BLaER1 (cell line): ENCODE measurements around the gene C2CD5.

Source experiments
- H3K27ac ChIP-seq: shearing (Covaris generic); formaldehyde crosslinking; 2 replicates; pipeline ENCODE4 v1.8.1; 2022
- H3K27me3 ChIP-seq: shearing (Covaris generic); formaldehyde crosslinking; 2 replicates; pipeline ENCODE4 v1.8.1; 2022
- H3K36me3 ChIP-seq: shearing (Covaris generic); formaldehyde crosslinking; 2 replicates; pipeline ENCODE4 v1.8.1; 2022
- H3K4me1 ChIP-seq: shearing (Covaris generic); formaldehyde crosslinking; 2 replicates; pipeline ENCODE4 v1.8.1; 2022
- H3K4me2 ChIP-seq: shearing (Covaris generic); formaldehyde crosslinking; 2 replicates; pipeline ENCODE4 v1.8.1; 2022
- H3K4me3 ChIP-seq: shearing (Covaris generic); formaldehyde crosslinking; 2 replicates; pipeline ENCODE4 v1.8.1; 2022
- H3K9ac ChIP-seq: shearing (Covaris generic); formaldehyde crosslinking; 2 replicates; pipeline ENCODE4 v1.8.1; 2022
- H3K9me3 ChIP-seq: shearing (Covaris generic); formaldehyde crosslinking; 2 replicates; pipeline ENCODE4 v1.8.1; 2022
- H4K20me1 ChIP-seq: shearing (Covaris generic); formaldehyde crosslinking; 2 replicates; pipeline ENCODE4 v1.8.1; 2022
- Cebpa-rat ChIP-seq: shearing (Covaris generic); IDR thresholded peaks from 2 replicates; pipeline ENCODE4 v1.8.1; 2022

Gene C2CD5, protein sequence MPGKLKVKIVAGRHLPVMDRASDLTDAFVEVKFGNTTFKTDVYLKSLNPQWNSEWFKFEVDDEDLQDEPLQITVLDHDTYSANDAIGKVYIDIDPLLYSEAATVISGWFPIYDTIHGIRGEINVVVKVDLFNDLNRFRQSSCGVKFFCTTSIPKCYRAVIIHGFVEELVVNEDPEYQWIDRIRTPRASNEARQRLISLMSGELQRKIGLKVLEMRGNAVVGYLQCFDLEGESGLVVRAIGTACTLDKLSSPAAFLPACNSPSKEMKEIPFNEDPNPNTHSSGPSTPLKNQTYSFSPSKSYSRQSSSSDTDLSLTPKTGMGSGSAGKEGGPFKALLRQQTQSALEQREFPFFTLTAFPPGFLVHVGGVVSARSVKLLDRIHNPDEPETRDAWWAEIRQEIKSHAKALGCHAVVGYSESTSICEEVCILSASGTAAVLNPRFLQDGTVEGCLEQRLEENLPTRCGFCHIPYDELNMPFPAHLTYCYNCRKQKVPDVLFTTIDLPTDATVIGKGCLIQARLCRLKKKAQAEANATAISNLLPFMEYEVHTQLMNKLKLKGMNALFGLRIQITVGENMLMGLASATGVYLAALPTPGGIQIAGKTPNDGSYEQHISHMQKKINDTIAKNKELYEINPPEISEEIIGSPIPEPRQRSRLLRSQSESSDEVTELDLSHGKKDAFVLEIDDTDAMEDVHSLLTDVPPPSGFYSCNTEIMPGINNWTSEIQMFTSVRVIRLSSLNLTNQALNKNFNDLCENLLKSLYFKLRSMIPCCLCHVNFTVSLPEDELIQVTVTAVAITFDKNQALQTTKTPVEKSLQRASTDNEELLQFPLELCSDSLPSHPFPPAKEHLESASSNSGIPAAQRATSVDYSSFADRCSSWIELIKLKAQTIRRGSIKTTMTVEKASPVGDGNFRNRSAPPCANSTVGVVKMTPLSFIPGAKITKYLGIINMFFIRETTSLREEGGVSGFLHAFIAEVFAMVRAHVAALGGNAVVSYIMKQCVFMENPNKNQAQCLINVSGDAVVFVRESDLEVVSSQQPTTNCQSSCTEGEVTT

DNA sequence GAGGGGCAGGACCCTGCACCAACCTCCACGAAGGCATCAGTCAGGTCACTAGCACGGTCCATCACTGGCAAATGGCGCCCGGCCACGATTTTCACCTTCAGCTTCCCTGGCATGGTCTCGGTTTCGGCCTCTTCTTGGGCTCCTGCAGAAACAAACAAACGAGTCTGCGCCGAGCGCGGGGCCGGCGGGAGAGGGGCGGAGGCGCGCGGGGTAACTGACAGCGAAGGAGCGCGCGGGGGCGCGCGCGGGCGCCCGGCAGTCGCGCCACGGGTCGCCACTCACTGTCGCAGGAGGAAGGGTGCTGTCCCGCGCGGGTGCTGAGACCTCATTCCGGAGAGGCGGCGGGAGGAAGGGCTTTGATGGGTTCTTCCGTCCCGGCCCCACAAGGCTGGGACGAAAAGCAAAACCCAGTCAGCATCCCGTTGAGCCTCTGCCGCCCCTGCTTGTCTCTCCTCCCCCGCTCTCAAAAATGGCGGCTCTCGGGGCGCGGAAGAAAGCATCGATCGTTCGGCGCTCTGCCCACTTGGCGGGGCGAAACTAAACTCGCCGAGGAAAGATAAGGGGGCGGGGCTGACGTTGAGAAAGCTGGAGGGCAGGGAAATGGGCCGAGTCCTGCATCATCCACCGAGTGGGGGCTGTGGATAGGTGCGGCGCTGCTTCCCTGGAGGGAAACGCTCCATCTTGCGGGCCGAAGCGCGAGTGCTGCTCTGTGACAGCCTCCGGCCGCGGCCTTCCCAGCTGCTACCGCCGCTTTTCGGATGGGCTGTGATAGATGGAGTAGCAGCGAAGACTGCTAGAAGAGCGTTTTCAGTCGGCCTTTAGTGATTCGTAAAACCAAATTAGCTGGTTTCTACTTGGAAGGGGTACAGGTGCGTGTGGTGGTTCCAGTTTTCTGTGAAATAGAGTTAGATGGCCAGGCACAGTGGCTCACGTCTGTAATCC lies at the start of gene C2CD5:
C2CD5 (minus strand) TSS at position 505 of the 942 bp plus-strand sequence; CDS start at position 113, 392 bp downstream.
- H3K27ac ChIP-seq = peak within 1 kb of the TSS; percentile 92
- peak within 1 kb of the TSS; percentile 87 for H3K4me3 ChIP-seq
- H3K36me3 ChIP-seq = peaks cover 22% of the 10 kb centered on the region; the same call in 1 of the 2 replicates
- TF ChIP-seq Cebpa-rat = no peak
- no peaks in the 10 kb centered on the region; the same call in 1 of the 2 replicates for H3K9me3 ChIP-seq
- H3K4me1 ChIP-seq = peaks cover 34% of the 10 kb centered on the region
- no peaks in the 10 kb centered on the region for H3K27me3 ChIP-seq
- H4K20me1 ChIP-seq = no peaks in the 10 kb centered on the region
- peak within 1 kb of the TSS; percentile 91 for H3K9ac ChIP-seq
- H3K4me2 ChIP-seq = peak within 1 kb of the TSS; percentile 97

DNA sequence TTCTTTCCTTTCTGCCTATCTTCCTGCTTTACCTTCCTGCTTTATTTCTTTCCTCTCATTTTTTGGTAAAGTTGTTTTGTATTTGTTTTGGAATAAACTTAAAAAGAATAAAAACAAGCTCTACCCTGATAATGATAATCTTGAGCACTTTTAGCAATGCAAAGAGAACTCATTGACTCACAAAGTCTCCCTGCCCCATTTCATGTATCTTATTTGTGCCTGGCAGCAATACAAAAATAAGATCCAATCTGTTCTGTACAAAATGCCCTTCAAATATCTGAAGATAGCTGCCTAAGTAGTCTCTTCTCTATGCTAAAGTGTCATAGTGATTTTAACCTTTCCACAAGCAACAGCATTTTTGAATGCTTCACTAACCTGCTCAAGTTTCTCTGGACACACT lies 49.5 kb upstream of the C2CD5 start:
- H3K4me3 ChIP-seq = no peak overlapping the region
- no peaks in the 10 kb centered on the region for H3K27me3 ChIP-seq
- H3K4me1 ChIP-seq = 0 out of 2 replicates have a peak, but pooled peaks cover 7% of the 10 kb centered on the region
- no peak overlapping the region for H3K4me2 ChIP-seq
- H3K36me3 ChIP-seq = no peaks in the 10 kb centered on the region
- TF ChIP-seq Cebpa-rat = no peak
- H3K27ac ChIP-seq = no peak overlapping the region
- no peaks in the 10 kb centered on the region for H4K20me1 ChIP-seq
- H3K9ac ChIP-seq = no peak overlapping the region
- no peaks in the 10 kb centered on the region for H3K9me3 ChIP-seq

DNA sequence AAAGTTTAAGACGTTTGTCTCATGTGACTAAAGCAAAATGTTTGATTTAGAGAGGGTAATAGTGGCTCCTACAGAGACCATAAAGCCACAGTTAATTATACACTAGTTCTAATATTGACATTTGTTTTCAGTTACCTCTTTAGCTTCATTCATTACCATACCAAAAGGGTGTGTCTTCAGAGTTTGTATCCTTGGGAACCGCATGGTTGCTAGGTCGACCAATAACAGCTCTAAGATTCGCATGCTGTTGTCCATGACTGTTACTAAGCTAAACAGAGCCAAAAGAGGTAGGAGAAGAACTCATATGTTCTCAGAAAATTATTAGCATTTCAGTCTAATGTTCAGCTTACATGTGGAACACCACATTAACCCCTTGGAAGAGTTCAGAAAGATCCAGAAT lies 44.5 kb upstream of the C2CD5 start:
- Histone ChIP-seq H3K27ac (no peak overlapping the region), H4K20me1 (no peaks in the 10 kb centered on the region), H3K27me3 (no peaks in the 10 kb centered on the region), H3K36me3 (no peaks in the 10 kb centered on the region), H3K4me1 (no peaks in the 10 kb centered on the region), H3K9ac (no peak overlapping the region), H3K9me3 (peaks cover 3% of the 10 kb centered on the region; the same call in 1 of the 2 replicates), H3K4me2 (no peak overlapping the region), H3K4me3 (no peak overlapping the region)
- TF ChIP-seq Cebpa-rat = no peak

DNA sequence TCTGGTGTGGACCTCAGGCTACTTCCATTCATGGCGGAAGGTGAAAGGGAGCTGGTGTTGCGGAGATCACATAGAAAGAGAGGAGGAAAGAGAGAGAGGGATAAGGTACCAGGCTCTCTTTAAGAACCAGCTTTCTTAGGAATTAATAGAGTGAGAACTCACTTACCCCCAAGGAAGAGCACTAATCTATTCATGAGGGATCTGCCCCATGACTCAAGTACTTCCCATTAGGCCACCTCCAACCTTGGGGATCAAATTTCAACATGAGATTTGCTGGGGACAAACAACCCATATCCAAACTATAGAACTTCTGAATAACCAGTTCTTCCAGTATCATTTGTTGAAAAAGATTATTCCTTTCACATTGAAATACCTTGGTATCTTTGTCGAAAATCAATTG lies 34.0 kb upstream of the C2CD5 start:
- H3K4me2 ChIP-seq = no peak overlapping the region
- no peaks in the 10 kb centered on the region for H3K9me3 ChIP-seq
- no peak overlapping the region for H3K9ac ChIP-seq
- no peaks in the 10 kb centered on the region for H3K27me3 ChIP-seq
- H3K27ac ChIP-seq = no peak overlapping the region
- H3K4me3 ChIP-seq = no peak overlapping the region
- H3K4me1 ChIP-seq = no peaks in the 10 kb centered on the region
- no peak for TF ChIP-seq Cebpa-rat
- no peaks in the 10 kb centered on the region for H4K20me1 ChIP-seq
- H3K36me3 ChIP-seq = no peaks in the 10 kb centered on the region

DNA sequence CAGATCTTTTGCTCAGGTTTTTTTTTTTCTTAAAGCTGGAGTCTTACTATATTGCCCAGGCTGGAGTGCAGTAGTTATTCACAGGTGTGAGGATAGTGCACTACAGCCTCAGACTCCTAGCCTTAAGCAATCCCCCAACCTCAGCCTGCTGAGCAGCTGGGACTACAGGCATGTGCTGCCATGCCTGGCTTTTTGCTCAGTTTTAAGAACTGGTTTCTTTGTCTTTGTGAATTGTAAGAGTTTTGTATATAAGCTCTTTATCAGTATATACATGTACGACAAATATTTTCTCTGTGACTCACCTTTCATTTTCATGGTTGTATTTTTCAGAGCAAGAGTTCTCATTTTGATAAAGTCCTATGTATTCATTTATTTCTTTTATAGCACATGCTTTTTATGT lies 33.3 kb upstream of the C2CD5 start:
- H3K4me2 ChIP-seq = no peak overlapping the region
- TF ChIP-seq Cebpa-rat = no peak
- no peaks in the 10 kb centered on the region for H3K27me3 ChIP-seq
- no peaks in the 10 kb centered on the region for H3K36me3 ChIP-seq
- H3K9me3 ChIP-seq = no peaks in the 10 kb centered on the region
- no peak overlapping the region for H3K4me3 ChIP-seq
- no peak overlapping the region for H3K9ac ChIP-seq
- no peaks in the 10 kb centered on the region for H3K4me1 ChIP-seq
- H4K20me1 ChIP-seq = no peaks in the 10 kb centered on the region
- no peak overlapping the region for H3K27ac ChIP-seq

DNA sequence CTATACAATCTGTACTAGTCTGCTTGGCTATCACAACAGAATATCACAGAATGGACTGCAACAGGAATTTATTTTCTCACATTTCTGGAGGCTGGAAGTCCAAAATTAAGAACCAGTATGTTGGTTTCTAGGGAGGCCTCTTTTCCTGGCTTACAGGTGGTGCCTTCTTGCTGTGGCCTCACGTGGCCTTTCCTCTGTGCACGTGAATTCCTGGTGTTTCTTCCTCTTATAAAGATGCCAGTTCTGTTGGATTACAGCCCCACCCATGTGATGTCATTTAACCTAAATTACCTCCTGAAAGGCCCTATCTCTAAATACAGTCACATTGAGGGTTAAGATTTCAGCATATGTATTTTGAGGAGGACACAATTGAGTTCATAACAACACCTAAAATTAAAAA lies 32.1 kb upstream of the C2CD5 start:
- Histone ChIP-seq H4K20me1 (no peaks in the 10 kb centered on the region), H3K4me3 (no peak overlapping the region), H3K9ac (no peak overlapping the region), H3K4me2 (no peak overlapping the region), H3K27me3 (no peaks in the 10 kb centered on the region), H3K36me3 (no peaks in the 10 kb centered on the region), H3K9me3 (no peaks in the 10 kb centered on the region), H3K27ac (no peak overlapping the region), H3K4me1 (no peaks in the 10 kb centered on the region)
- no peak for TF ChIP-seq Cebpa-rat

DNA sequence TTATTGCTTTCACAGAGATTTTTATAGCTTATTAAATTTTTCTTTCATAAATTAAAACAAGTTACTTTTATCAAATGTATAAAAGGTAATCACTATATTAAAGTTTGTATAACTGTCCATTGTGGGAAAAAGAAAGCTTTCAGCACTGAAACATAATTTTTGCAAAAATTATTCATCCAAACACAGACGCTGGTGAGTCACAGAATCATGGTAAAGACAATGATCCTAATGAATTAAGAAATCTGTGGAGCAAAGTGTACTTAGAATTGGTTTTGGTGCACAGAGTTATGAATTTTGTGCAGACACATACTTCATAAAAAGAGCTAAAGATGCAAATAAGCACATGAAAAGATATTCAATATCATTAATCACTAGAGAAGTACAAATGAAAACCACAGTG lies 31.7 kb upstream of the C2CD5 start:
- Histone ChIP-seq H3K36me3 (no peaks in the 10 kb centered on the region), H4K20me1 (no peaks in the 10 kb centered on the region), H3K9ac (no peak overlapping the region), H3K27me3 (no peaks in the 10 kb centered on the region), H3K9me3 (no peaks in the 10 kb centered on the region), H3K4me3 (no peak overlapping the region), H3K4me1 (no peaks in the 10 kb centered on the region), H3K4me2 (no peak overlapping the region), H3K27ac (no peak overlapping the region)
- no peak for TF ChIP-seq Cebpa-rat

DNA sequence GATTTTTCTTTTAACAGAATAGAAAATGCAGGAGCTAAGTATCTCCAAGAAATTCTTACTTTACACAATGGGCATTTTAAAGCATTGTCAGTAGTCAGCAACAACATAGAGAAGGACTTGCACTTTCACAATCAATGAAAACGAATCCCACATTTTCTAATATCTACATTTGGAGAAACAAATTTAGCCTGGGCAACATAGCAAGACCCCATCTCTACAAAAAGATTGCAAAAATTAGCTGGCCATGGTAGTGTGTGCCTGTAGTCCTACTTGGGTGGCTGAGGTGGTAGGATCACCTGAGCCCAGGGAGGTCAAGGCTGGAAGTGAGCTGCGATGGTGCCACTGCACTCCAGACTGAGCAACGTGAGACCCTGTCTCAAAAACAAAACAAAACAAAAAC lies 30.6 kb upstream of the C2CD5 start:
- no peak for TF ChIP-seq Cebpa-rat
- H3K4me2 ChIP-seq = no peak overlapping the region
- no peaks in the 10 kb centered on the region for H3K9me3 ChIP-seq
- no peaks in the 10 kb centered on the region for H3K36me3 ChIP-seq
- no peak overlapping the region for H3K9ac ChIP-seq
- no peak overlapping the region for H3K27ac ChIP-seq
- no peak overlapping the region for H3K4me3 ChIP-seq
- no peaks in the 10 kb centered on the region for H3K27me3 ChIP-seq
- no peaks in the 10 kb centered on the region for H3K4me1 ChIP-seq
- H4K20me1 ChIP-seq = no peaks in the 10 kb centered on the region

DNA sequence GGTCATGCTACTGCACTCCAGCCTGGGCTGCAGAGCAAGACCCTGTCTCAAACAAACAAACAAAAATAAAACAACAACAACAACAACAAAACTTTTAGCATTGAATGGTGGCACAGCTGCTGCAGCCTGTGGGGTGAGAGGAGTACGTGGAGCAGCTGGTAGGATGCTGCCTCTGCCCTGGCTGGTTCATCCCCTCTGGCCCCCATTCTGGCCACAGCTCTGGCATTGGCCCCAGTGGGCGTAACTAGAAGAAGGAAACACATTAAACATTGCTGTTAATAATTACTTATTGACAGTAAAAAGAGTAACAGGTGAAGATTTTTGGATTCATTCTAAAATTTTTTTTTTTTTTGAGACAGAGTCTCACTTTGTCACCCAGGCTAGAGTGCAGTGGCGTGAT lies 28.8 kb upstream of the C2CD5 start:
- no peak for TF ChIP-seq Cebpa-rat

More for the DNA sequence above, 28.8 kb upstream of the C2CD5 start:
- H3K27ac ChIP-seq = no peak overlapping the region
- no peaks in the 10 kb centered on the region for H4K20me1 ChIP-seq
- no peak overlapping the region for H3K4me3 ChIP-seq
- H3K4me1 ChIP-seq = no peaks in the 10 kb centered on the region
- H3K4me2 ChIP-seq = no peak overlapping the region
- H3K36me3 ChIP-seq = no peaks in the 10 kb centered on the region
- H3K27me3 ChIP-seq = no peaks in the 10 kb centered on the region
- H3K9ac ChIP-seq = no peak overlapping the region
- H3K9me3 ChIP-seq = no peaks in the 10 kb centered on the region
